ENCODE results near the gene CR1.
"Not testable (repeated sequence)": the region's sequence is repeated elsewhere in the genome, so short reads cannot be mapped to it uniquely, and the experiment has no call there.

CR1 gene

GRCh38 chr1:207474210-207474609, 21.7 kb upstream of the CR1 start:
- no peak overlapping the region for H3K27ac ChIP-seq (ENCODE audit: low read length)
- no peaks in the 10 kb centered on the region for H3K4me1 ChIP-seq (ENCODE audit: insufficient read depth, low read length)
- H3K9ac ChIP-seq (ENCODE audit: low read depth, low read length): no peak overlapping the region
- no peak overlapping the region for H3K4me3 ChIP-seq (ENCODE audit: low read length)
- H3K36me3 ChIP-seq (ENCODE audit: insufficient read depth, low read depth, low read length): no peaks in the 10 kb centered on the region
- no peaks in the 10 kb centered on the region for H3K9me3 ChIP-seq (ENCODE audit: insufficient read depth, low read depth, low read length)
- no peaks in the 10 kb centered on the region for H3K27me3 ChIP-seq (ENCODE audit: insufficient read depth, low read length)

GRCh38 chr1:207486198-207486597, 9.8 kb upstream of the CR1 start:
- H3K4me1 ChIP-seq (ENCODE audit: insufficient read depth, low read length): no peaks in the 10 kb centered on the region
- no peaks in the 10 kb centered on the region for H3K9me3 ChIP-seq (ENCODE audit: insufficient read depth, low read depth, low read length)
- no peaks in the 10 kb centered on the region for H3K36me3 ChIP-seq (ENCODE audit: insufficient read depth, low read depth, low read length)
- no peak overlapping the region for H3K4me3 ChIP-seq (ENCODE audit: low read length)
- no peak overlapping the region for H3K9ac ChIP-seq (ENCODE audit: low read depth, low read length)
- no peak overlapping the region for H3K27ac ChIP-seq (ENCODE audit: low read length)
- H3K27me3 ChIP-seq (ENCODE audit: insufficient read depth, low read length): no peaks in the 10 kb centered on the region

GRCh38 chr1:207487636-207488035, 8.3 kb upstream of the CR1 start:
- Histone ChIP-seq H3K36me3 (ENCODE audit: insufficient read depth, low read depth, low read length) (no peaks in the 10 kb centered on the region), H3K27ac (ENCODE audit: low read length) (no peak overlapping the region), H3K9ac (ENCODE audit: low read depth, low read length) (no peak overlapping the region), H3K4me1 (ENCODE audit: insufficient read depth, low read length) (no peaks in the 10 kb centered on the region), H3K27me3 (ENCODE audit: insufficient read depth, low read length) (no peaks in the 10 kb centered on the region), H3K4me3 (ENCODE audit: low read length) (no peak overlapping the region), H3K9me3 (ENCODE audit: insufficient read depth, low read depth, low read length) (no peaks in the 10 kb centered on the region)

- no peak overlapping the region for H3K27ac ChIP-seq (ENCODE audit: low read length)
- no peak overlapping the region for H3K4me3 ChIP-seq (ENCODE audit: low read length)
- no peaks in the 10 kb centered on the region for H3K36me3 ChIP-seq (ENCODE audit: insufficient read depth, low read depth, low read length)
- H3K9me3 ChIP-seq (ENCODE audit: insufficient read depth, low read depth, low read length): no peaks in the 10 kb centered on the region
- H3K4me1 ChIP-seq (ENCODE audit: insufficient read depth, low read length): no peaks in the 10 kb centered on the region
- H3K9ac ChIP-seq (ENCODE audit: low read depth, low read length): no peak overlapping the region
- peaks cover 48% of the 10 kb centered on the region for H3K27me3 ChIP-seq (ENCODE audit: insufficient read depth, low read length)
These were observed 2.7 kb upstream of the CR1 start for GRCh38 chr1:207493212-207493611.

DNA sequence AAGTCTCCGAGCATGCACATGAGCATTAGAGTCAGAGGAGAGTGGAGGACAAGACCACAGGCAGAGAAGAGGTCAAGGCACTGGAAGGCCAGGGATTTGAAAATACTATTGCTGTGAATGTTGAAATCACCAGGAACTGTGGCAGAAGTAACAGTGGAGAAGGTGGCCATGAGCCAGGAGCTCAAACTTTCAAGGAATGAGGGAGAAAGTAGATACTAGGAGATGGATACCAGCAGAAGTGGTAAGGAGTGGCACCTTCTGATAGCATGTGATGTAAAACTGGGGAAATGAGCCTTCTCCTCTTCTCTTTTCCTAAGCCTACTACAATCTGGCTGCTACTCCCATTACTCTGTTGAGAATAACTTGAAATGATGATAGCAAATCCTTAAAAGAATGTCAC, 1.8 kb upstream of the CR1 start:
- Histone ChIP-seq H3K27me3 (ENCODE audit: insufficient read depth, low read length) (peaks cover 53% of the 10 kb centered on the region), H3K9ac (ENCODE audit: low read depth, low read length) (no peak overlapping the region), H3K4me1 (ENCODE audit: insufficient read depth, low read length) (no peaks in the 10 kb centered on the region), H3K9me3 (ENCODE audit: insufficient read depth, low read depth, low read length) (no peaks in the 10 kb centered on the region), H3K4me3 (ENCODE audit: low read length) (no peak overlapping the region), H3K36me3 (ENCODE audit: insufficient read depth, low read depth, low read length) (no peaks in the 10 kb centered on the region), H3K27ac (ENCODE audit: low read length) (no peak overlapping the region)

DNA sequence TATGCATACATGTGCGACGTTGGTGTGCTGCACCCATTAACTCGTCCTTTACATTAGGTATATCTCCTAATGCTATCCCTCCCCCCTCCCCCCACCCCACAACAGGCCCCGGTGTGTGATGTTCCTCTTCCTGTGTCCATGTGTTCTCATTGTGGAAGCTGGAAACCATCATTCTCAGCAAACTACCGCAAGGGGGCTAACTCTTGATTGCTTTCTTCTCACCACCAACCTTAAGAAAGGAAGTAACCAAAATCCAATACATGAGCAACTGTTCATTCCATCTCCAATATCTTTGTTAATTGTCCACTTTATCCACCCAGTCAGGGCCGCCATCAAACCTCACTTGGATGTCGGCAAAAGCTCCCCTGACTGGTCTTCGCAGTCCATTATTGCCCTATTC, 676 bp upstream of the CR1 start:
- H3K9ac ChIP-seq (ENCODE audit: low read depth, low read length); H3K4me1 ChIP-seq (ENCODE audit: insufficient read depth, low read length); H3K9me3 ChIP-seq (ENCODE audit: insufficient read depth, low read depth, low read length); H3K27ac ChIP-seq (ENCODE audit: low read length); H3K36me3 ChIP-seq (ENCODE audit: insufficient read depth, low read depth, low read length): not testable (repeated sequence)
- peak overlapping the region; percentile 82 for H3K4me3 ChIP-seq (ENCODE audit: low read length)
- peaks cover 53% of the 10 kb centered on the region for H3K27me3 ChIP-seq (ENCODE audit: insufficient read depth, low read length)

DNA sequence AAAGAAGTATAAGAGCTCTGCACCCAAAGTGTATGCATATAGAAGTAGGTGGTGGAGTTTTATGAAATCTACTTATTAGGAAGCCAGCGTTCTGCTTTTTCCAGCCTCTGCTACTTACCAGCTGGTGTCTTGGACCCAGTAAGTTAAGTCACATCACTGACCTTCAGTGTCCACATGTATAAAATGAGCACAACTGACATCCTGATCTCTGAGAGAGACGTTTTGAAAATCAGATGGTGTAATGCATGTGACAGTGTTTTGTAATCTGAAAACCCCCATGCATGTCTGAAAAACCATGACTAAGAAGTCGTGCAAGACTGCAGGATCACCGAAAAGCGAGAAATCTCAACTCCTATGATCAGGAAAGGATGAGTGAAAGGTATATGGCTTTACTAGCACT, 2.0 kb downstream of the CR1 start:
- Histone ChIP-seq H3K27me3 (ENCODE audit: insufficient read depth, low read length) (peaks cover 53% of the 10 kb centered on the region), H3K9me3 (ENCODE audit: insufficient read depth, low read depth, low read length) (no peaks in the 10 kb centered on the region), H3K9ac (ENCODE audit: low read depth, low read length) (no peak overlapping the region), H3K27ac (ENCODE audit: low read length) (no peak overlapping the region), H3K4me3 (ENCODE audit: low read length) (no peak overlapping the region), H3K36me3 (ENCODE audit: insufficient read depth, low read depth, low read length) (no peaks in the 10 kb centered on the region), H3K4me1 (ENCODE audit: insufficient read depth, low read length) (no peaks in the 10 kb centered on the region)

DNA sequence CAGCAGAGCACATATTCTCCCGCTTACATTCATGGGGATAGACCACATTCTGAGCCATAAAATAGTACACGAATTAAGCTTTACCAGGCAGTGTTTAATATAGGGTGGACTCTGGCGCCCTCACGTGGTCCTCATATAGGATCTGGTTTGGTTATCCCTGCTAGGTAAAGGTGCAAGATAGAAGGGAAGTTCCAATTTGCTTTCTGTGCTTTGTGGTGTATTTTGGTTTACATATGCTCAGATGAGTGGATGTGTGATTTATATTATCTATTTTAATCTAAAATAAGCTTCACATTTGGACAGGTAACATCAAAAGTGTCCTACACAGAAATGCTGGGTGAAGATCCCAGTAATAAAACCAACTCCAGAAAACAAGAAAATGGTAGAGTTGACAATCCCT, 3.6 kb downstream of the CR1 start:
- no peak overlapping the region for H3K27ac ChIP-seq (ENCODE audit: low read length)
- peaks cover 40% of the 10 kb centered on the region for H3K27me3 ChIP-seq (ENCODE audit: insufficient read depth, low read length)
- no peak overlapping the region for H3K4me3 ChIP-seq (ENCODE audit: low read length)
- no peaks in the 10 kb centered on the region for H3K36me3 ChIP-seq (ENCODE audit: insufficient read depth, low read depth, low read length)
- no peak overlapping the region for H3K9ac ChIP-seq (ENCODE audit: low read depth, low read length)
- no peaks in the 10 kb centered on the region for H3K9me3 ChIP-seq (ENCODE audit: insufficient read depth, low read depth, low read length)
- no peaks in the 10 kb centered on the region for H3K4me1 ChIP-seq (ENCODE audit: insufficient read depth, low read length)

DNA sequence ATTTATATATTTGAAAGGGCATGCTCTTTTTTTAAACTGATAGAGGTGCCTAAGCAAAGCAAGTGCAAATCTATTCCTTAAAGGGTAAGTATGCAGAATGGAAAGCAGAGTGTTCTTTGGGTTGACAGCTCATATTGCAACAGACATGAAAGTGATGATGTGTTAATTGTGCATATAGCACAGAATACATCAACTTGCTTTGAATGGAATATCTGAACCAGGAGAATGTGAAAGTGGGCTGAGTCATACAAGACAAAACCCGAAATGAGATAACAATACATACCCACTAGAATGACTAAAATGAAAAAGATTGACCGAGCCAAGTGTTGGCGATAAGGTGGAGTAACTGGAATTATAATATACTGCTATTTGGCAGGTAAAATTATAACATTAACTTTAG, 4.3 kb downstream of the CR1 start:
- Histone ChIP-seq H3K9me3 (ENCODE audit: insufficient read depth, low read depth, low read length) (no peaks in the 10 kb centered on the region), H3K27me3 (ENCODE audit: insufficient read depth, low read length) (peaks cover 34% of the 10 kb centered on the region)

DNA sequence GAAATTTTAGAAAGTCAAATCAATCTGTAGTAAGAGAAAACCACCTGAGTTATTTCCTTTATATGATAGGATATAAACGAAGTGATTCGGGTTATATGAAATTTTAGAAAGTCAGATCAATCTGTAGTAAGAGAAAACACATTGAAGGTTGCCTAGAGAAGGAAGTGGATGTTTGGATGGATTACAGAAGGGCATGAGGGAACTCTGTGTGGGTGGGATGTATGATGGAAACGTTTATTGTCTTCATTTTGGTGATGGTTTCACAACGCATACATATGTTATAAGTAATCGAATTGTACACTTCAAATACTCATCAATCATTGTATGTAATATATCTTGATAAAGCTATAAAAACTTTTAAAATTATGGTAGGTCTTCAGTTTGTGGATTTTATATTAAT, 5.1 kb downstream of the CR1 start:
- Histone ChIP-seq H3K4me3 (ENCODE audit: low read length) (no peak overlapping the region), H3K9me3 (ENCODE audit: insufficient read depth, low read depth, low read length) (no peaks in the 10 kb centered on the region), H3K36me3 (ENCODE audit: insufficient read depth, low read depth, low read length) (no peaks in the 10 kb centered on the region), H3K4me1 (ENCODE audit: insufficient read depth, low read length) (no peaks in the 10 kb centered on the region), H3K27me3 (ENCODE audit: insufficient read depth, low read length) (peaks cover 27% of the 10 kb centered on the region), H3K9ac (ENCODE audit: low read depth, low read length) (no peak overlapping the region), H3K27ac (ENCODE audit: low read length) (no peak overlapping the region)

More for the DNA sequence above, 4.3 kb downstream of the CR1 start:
- no peak overlapping the region for H3K4me3 ChIP-seq (ENCODE audit: low read length)
- H3K9ac ChIP-seq (ENCODE audit: low read depth, low read length): no peak overlapping the region
- no peak overlapping the region for H3K27ac ChIP-seq (ENCODE audit: low read length)
- H3K4me1 ChIP-seq (ENCODE audit: insufficient read depth, low read length): no peaks in the 10 kb centered on the region
- no peaks in the 10 kb centered on the region for H3K36me3 ChIP-seq (ENCODE audit: insufficient read depth, low read depth, low read length)

- Histone ChIP-seq H3K9ac (ENCODE audit: low read depth, low read length) (no peak overlapping the region), H3K27me3 (ENCODE audit: insufficient read depth, low read length) (peaks cover 10% of the 10 kb centered on the region), H3K9me3 (ENCODE audit: insufficient read depth, low read depth, low read length) (no peaks in the 10 kb centered on the region), H3K4me3 (ENCODE audit: low read length) (no peak overlapping the region), H3K4me1 (ENCODE audit: insufficient read depth, low read length) (no peaks in the 10 kb centered on the region), H3K27ac (ENCODE audit: low read length) (no peak overlapping the region), H3K36me3 (ENCODE audit: insufficient read depth, low read depth, low read length) (no peaks in the 10 kb centered on the region)
These were observed 6.8 kb downstream of the CR1 start for GRCh38 chr1:207502726-207503125.

DNA sequence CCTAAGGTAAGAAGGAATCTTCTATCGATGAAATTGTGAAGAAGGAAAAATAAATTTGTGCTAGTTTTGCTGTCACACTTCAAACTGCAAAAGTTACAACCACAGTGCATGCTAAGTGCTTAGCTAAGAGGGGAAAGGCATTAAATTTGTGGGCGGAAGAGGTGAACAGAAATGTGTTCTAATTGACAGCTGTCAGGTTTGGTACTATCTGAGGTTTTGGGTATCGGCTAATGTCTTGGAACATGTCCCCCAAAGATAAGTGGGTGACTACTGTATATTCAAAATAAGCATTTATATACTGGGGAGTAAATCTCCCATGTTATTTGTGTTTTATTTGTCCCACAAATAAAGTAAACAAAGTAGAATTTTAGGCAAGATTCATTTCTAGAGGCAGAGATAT, 8.0 kb downstream of the CR1 start:
- Histone ChIP-seq H3K27me3 (ENCODE audit: insufficient read depth, low read length) (no peaks in the 10 kb centered on the region), H3K4me3 (ENCODE audit: low read length) (no peak overlapping the region), H3K4me1 (ENCODE audit: insufficient read depth, low read length) (no peaks in the 10 kb centered on the region), H3K27ac (ENCODE audit: low read length) (no peak overlapping the region), H3K36me3 (ENCODE audit: insufficient read depth, low read depth, low read length) (no peaks in the 10 kb centered on the region), H3K9me3 (ENCODE audit: insufficient read depth, low read depth, low read length) (no peaks in the 10 kb centered on the region), H3K9ac (ENCODE audit: low read depth, low read length) (no peak overlapping the region)

GRCh38 chr1:207504438-207504837, 8.5 kb downstream of the CR1 start:
- H3K27ac ChIP-seq (ENCODE audit: low read length): no peak overlapping the region
- no peak overlapping the region for H3K9ac ChIP-seq (ENCODE audit: low read depth, low read length)
- no peaks in the 10 kb centered on the region for H3K27me3 ChIP-seq (ENCODE audit: insufficient read depth, low read length)
- no peak overlapping the region for H3K4me3 ChIP-seq (ENCODE audit: low read length)
- no peaks in the 10 kb centered on the region for H3K4me1 ChIP-seq (ENCODE audit: insufficient read depth, low read length)
- no peaks in the 10 kb centered on the region for H3K9me3 ChIP-seq (ENCODE audit: insufficient read depth, low read depth, low read length)
- H3K36me3 ChIP-seq (ENCODE audit: insufficient read depth, low read depth, low read length): no peaks in the 10 kb centered on the region

All from iPS-20b (cell line).